OCI-LY3 (cell line): Measurements from ENCODE around the gene RAD51B.

Experiments used
- EZH2phosphoT487 ChIP-seq: fragments of 200-600 bp; shearing (Covaris generic); IDR thresholded peaks from 2 replicates; pipeline ENCODE4 v1.6.1; 2018; ENCODE audit warnings: antibody characterized with exemption, mixed run types, low read depth
- TF ChIP-seq, protein P1 (sequence below): fragments of 200-600, 300-600 bp; sonication (generic); IDR thresholded peaks from 2 replicates; pipeline ENCODE4 v1.5.1; 2014; ENCODE audit warnings: antibody characterized with exemption, low read length, low read depth

DNA sequence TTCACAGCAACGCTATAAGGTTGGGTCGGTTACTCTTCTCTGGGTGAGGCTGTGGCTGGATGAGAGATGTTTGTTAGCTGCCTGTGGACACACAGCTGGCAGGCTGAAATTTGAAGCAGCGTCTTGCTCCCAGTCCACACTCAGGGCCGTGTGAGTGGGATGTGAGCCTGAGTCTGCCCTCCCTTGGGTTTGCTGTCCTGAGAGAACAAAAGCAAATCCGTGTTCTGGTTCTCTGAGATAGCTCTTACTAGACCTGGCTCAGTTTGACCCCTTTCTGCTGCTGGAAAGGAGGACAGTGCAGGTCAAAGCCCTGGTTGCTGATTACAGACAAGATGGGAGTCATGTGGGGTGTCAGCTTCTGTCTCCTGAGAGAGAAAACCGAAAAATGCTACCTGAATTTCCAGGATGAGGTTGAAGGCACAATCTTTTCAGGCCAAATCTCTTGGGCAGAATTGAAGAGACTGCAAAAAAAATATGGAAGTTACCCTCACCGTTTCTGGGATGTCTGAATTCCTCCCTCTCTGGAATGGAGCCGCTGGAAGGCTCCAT, 702.5 kb downstream of the RAD51B start:
- no peak for TF ChIP-seq EZH2phosphoT487
- TF ChIP-seq, protein P1, sequence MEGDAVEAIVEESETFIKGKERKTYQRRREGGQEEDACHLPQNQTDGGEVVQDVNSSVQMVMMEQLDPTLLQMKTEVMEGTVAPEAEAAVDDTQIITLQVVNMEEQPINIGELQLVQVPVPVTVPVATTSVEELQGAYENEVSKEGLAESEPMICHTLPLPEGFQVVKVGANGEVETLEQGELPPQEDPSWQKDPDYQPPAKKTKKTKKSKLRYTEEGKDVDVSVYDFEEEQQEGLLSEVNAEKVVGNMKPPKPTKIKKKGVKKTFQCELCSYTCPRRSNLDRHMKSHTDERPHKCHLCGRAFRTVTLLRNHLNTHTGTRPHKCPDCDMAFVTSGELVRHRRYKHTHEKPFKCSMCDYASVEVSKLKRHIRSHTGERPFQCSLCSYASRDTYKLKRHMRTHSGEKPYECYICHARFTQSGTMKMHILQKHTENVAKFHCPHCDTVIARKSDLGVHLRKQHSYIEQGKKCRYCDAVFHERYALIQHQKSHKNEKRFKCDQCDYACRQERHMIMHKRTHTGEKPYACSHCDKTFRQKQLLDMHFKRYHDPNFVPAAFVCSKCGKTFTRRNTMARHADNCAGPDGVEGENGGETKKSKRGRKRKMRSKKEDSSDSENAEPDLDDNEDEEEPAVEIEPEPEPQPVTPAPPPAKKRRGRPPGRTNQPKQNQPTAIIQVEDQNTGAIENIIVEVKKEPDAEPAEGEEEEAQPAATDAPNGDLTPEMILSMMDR, result no peak
